ENCODE measurements around the gene ZNF486. TPM values are rescaled to one million over a fixed set of nuclear protein-coding genes. Genes with fewer than 3 reads are reported as not detected.

The ZNF486 gene
- total and polyA plus RNA-seq, 4 donors = 0.31 to 2.8 (median 0.57) TPM

- Histone ChIP-seq H3K27ac (ENCODE audit: low read depth in 1 of 2, low read length in 2 of 2) (no peak overlapping the region), H3K27me3 (ENCODE audit: control insufficient read depth in 4 of 4, insufficient read depth in 4 of 4, low read length in 3 of 4) (no peaks in the 10 kb centered on the region), H3K9me3 (ENCODE audit: control insufficient read depth in 4 of 4, low read length in 3 of 4) (peaks cover 0 to 4% (median 0%) of the 10 kb centered on the region in 4 donors), H3K4me3 (ENCODE audit: low read depth in 1 of 3, low read length in 3 of 3) (no peak overlapping the region), H3K9ac (ENCODE audit: low read depth in 1 of 2, low read length in 2 of 2) (no peak overlapping the region), H3K4me1 (ENCODE audit: control insufficient read depth in 4 of 4, insufficient read depth in 4 of 4, low read length in 3 of 4) (peaks cover 0 to 4% (median 0%) of the 10 kb centered on the region in 4 donors), H3K36me3 (ENCODE audit: control insufficient read depth in 4 of 4, insufficient read depth in 3 of 4, low read depth in 1 of 4, low read length in 3 of 4) (no peaks in the 10 kb centered on the region)
- DNase-seq (ENCODE audit: low spot score) = no peak
- 58% methylated on average over 3 of the region's 3 CpGs for WGBS
- TF ChIP-seq RXRA (IDR thresholded peaks at IDR 0.05) = no peak
- TF ChIP-seq YY1 (IDR thresholded peaks at IDR 0.05) = no peak
- no peak for TF ChIP-seq NR2F2 (IDR thresholded peaks at IDR 0.05)
These were observed 66.1 kb downstream of the ZNF486 start for GRCh38 chr19:20233105-20233504.

- Histone ChIP-seq H3K27me3 (ENCODE audit: control insufficient read depth in 4 of 4, insufficient read depth in 4 of 4, low read length in 3 of 4) (no peaks in the 10 kb centered on the region), H3K27ac (ENCODE audit: low read depth in 1 of 2, low read length in 2 of 2) (no peak overlapping the region), H3K9ac (ENCODE audit: low read depth in 1 of 2, low read length in 2 of 2) (no peak overlapping the region), H3K9me3 (ENCODE audit: control insufficient read depth in 4 of 4, low read length in 3 of 4) (peaks cover 2 to 4% (median 3%) of the 10 kb centered on the region in 4 donors), H3K4me1 (ENCODE audit: control insufficient read depth in 4 of 4, insufficient read depth in 4 of 4, low read length in 3 of 4) (peaks cover 0 to 6% (median 0%) of the 10 kb centered on the region in 4 donors), H3K36me3 (ENCODE audit: control insufficient read depth in 4 of 4, insufficient read depth in 3 of 4, low read depth in 1 of 4, low read length in 3 of 4) (no peaks in the 10 kb centered on the region), H3K4me3 (ENCODE audit: low read depth in 1 of 3, low read length in 3 of 3) (no peak overlapping the region)
- DNase-seq (ENCODE audit: low spot score) = no peak
- TF ChIP-seq CTCF (IDR thresholded peaks at IDR 0.05; ENCODE audit: low read depth, low read length, missing input control) = no peak
- no peak for TF ChIP-seq GABPA (IDR thresholded peaks at IDR 0.05 in 1 of 2, conservative IDR thresholded peaks at IDR 0.05 in 1 of 2)
- TF ChIP-seq RAD21 (IDR thresholded peaks at IDR 0.05) = no peak
- no peak for TF ChIP-seq RXRA (IDR thresholded peaks at IDR 0.05)
- TF ChIP-seq EGR1 (IDR thresholded peaks at IDR 0.05; ENCODE audit: low read depth in 2 of 2) = no peak
- no peak for TF ChIP-seq REST (IDR thresholded peaks at IDR 0.05)
- no peak for TF ChIP-seq HNF4G (IDR thresholded peaks at IDR 0.05)
- TF ChIP-seq HNF4A (conservative IDR thresholded peaks at IDR 0.05) = no peak
- no peak for TF ChIP-seq FOXA2 (IDR thresholded peaks at IDR 0.05)
- TF ChIP-seq JUND (IDR thresholded peaks at IDR 0.05) = no peak
- TF ChIP-seq SP1 (IDR thresholded peaks at IDR 0.05) = no peak
- no peak for TF ChIP-seq TAF1 (conservative IDR thresholded peaks at IDR 0.05)
- no peak for TF ChIP-seq ATF3 (IDR thresholded peaks at IDR 0.05)
- no peak for TF ChIP-seq NR2F2 (IDR thresholded peaks at IDR 0.05)
- TF ChIP-seq FOXA1 (IDR thresholded peaks at IDR 0.05) = no peak
- TF ChIP-seq ZBTB33 (IDR thresholded peaks at IDR 0.05) = no peak
- WGBS = 90% methylated on average over 8 of the region's 8 CpGs
These were observed 68.1 kb downstream of the ZNF486 start for GRCh38 chr19:20235156-20235555.
